ENCODE data around the gene ATL3.

ATL3 gene

GRCh38 chr11:63599211-63600122 lies 71.7 kb downstream of the ATL3 start:
- no peak for DNase-seq (ENCODE audit: low read depth)
- TF ChIP-seq CTCF (IDR thresholded peaks at IDR 0.05; ENCODE audit: low read depth, low read length) (no peak), POLR2A (IDR thresholded peaks at IDR 0.05; ENCODE audit: extremely low read depth, insufficient read length) (no peak), MYC (IDR thresholded peaks at IDR 0.05; ENCODE audit: low read depth, low read length) (no peak), MAX (IDR thresholded peaks at IDR 0.05; ENCODE audit: low read depth, low read length) (no peak)
- no peak overlapping the region for H3K4me3 ChIP-seq (ENCODE audit: low read depth, low read length)

- TF ChIP-seq CTCF (IDR thresholded peaks at IDR 0.05; ENCODE audit: low read depth, low read length), result no peak
- no peak for TF ChIP-seq MYC (IDR thresholded peaks at IDR 0.05; ENCODE audit: low read depth, low read length)
- no peak for TF ChIP-seq MAX (IDR thresholded peaks at IDR 0.05; ENCODE audit: low read depth, low read length)
- no peak for TF ChIP-seq POLR2A (IDR thresholded peaks at IDR 0.05; ENCODE audit: extremely low read depth, insufficient read length)
- DNase-seq (ENCODE audit: low read depth), result no peak
- H3K4me3 ChIP-seq (ENCODE audit: low read depth, low read length), result no peak overlapping the region
Observed at GRCh38 chr11:63598556-63598955, 72.6 kb downstream of the ATL3 start.

- DNase-seq (ENCODE audit: low read depth), result no peak
- no peak overlapping the region for H3K4me3 ChIP-seq (ENCODE audit: low read depth, low read length)
- no peak for TF ChIP-seq MYC (IDR thresholded peaks at IDR 0.05; ENCODE audit: low read depth, low read length)
- TF ChIP-seq POLR2A (IDR thresholded peaks at IDR 0.05; ENCODE audit: extremely low read depth, insufficient read length), result no peak
- no peak for TF ChIP-seq CTCF (IDR thresholded peaks at IDR 0.05; ENCODE audit: low read depth, low read length)
- TF ChIP-seq MAX (IDR thresholded peaks at IDR 0.05; ENCODE audit: low read depth, low read length), result no peak
Observed at GRCh38 chr11:63595296-63595695, 75.9 kb downstream of the ATL3 start.

GRCh38 chr11:63592975-63593395 lies 78.2 kb downstream of the ATL3 start:
- no peak for TF ChIP-seq MAX (IDR thresholded peaks at IDR 0.05; ENCODE audit: low read depth, low read length)
- peak; percentile 87 for TF ChIP-seq CTCF (IDR thresholded peaks at IDR 0.05; ENCODE audit: low read depth, low read length)
- no peak overlapping the region for H3K4me3 ChIP-seq (ENCODE audit: low read depth, low read length)
- DNase-seq (ENCODE audit: low read depth), result peak; percentile 65

- no peak for TF ChIP-seq MAX (IDR thresholded peaks at IDR 0.05; ENCODE audit: low read depth, low read length)
- no peak for TF ChIP-seq POLR2A (IDR thresholded peaks at IDR 0.05; ENCODE audit: extremely low read depth, insufficient read length)
- TF ChIP-seq MYC (IDR thresholded peaks at IDR 0.05; ENCODE audit: low read depth, low read length), result no peak
- TF ChIP-seq CTCF (IDR thresholded peaks at IDR 0.05; ENCODE audit: low read depth, low read length), result no peak
- no peak for DNase-seq (ENCODE audit: low read depth)
- H3K4me3 ChIP-seq (ENCODE audit: low read depth, low read length), result no peak overlapping the region
Observed at GRCh38 chr11:63590024-63590788, 81.0 kb downstream of the ATL3 start.

Data from NB4 (cell line).